ENCODE results near the gene GPR158.

Gene GPR158

GRCh38 chr10:25600651-25601050, 425.9 kb downstream of the GPR158 start:
- H3K4me1 ChIP-seq: no peaks in the 10 kb centered on the region
- H3K27me3 ChIP-seq: no peaks in the 10 kb centered on the region
- intact Hi-C loops (cut with DNase I; ENCODE audit: low total_unique reads): no loop called here
- no peak overlapping the region for H3K4me3 ChIP-seq
- no peaks in the 10 kb centered on the region for H3K9me3 ChIP-seq
- H3K36me3 ChIP-seq: no peaks in the 10 kb centered on the region
- no peak for DNase-seq
- no peak for TF ChIP-seq CTCF (IDR thresholded peaks at IDR 0.05)
- H3K27ac ChIP-seq: no peak overlapping the region

GRCh38 chr10:25604591-25604990, 429.8 kb downstream of the GPR158 start:
- H3K4me1 ChIP-seq: no peaks in the 10 kb centered on the region
- no peak for TF ChIP-seq CTCF (IDR thresholded peaks at IDR 0.05)
- no peaks in the 10 kb centered on the region for H3K27me3 ChIP-seq
- no peak for DNase-seq
- no peak overlapping the region for H3K27ac ChIP-seq
- no peak overlapping the region for H3K4me3 ChIP-seq
- intact Hi-C loops (cut with DNase I; ENCODE audit: low total_unique reads): no loop called here
- no peaks in the 10 kb centered on the region for H3K9me3 ChIP-seq
- H3K36me3 ChIP-seq: no peaks in the 10 kb centered on the region

GRCh38 chr10:25614652-25615051, 439.9 kb downstream of the GPR158 start:
- Histone ChIP-seq H3K36me3 (no peaks in the 10 kb centered on the region), H3K4me1 (no peaks in the 10 kb centered on the region), H3K4me3 (no peak overlapping the region), H3K27me3 (no peaks in the 10 kb centered on the region), H3K9me3 (peaks cover 0 to 3% (median 0%) of the 10 kb centered on the region in 3 donors), H3K27ac (no peak overlapping the region)
- intact Hi-C loops (cut with DNase I; ENCODE audit: low total_unique reads): no loop called here
- no peak for TF ChIP-seq CTCF (IDR thresholded peaks at IDR 0.05)
- no peak for DNase-seq

GRCh38 chr10:25615926-25616325, 441.1 kb downstream of the GPR158 start:
- intact Hi-C loops (cut with DNase I; ENCODE audit: low total_unique reads): no loop called here
- TF ChIP-seq CTCF (IDR thresholded peaks at IDR 0.05): no peak
- no peak for DNase-seq

GRCh38 chr10:25616903-25617592, 442.2 kb downstream of the GPR158 start:
- intact Hi-C loops (cut with DNase I; ENCODE audit: low total_unique reads): no loop called here
- Histone ChIP-seq H3K27ac (no peak overlapping the region), H3K4me3 (no peak overlapping the region), H3K36me3 (no peaks in the 10 kb centered on the region), H3K4me1 (no peaks in the 10 kb centered on the region), H3K27me3 (no peaks in the 10 kb centered on the region), H3K9me3 (no peaks in the 10 kb centered on the region)
- no peak for TF ChIP-seq CTCF (IDR thresholded peaks at IDR 0.05)
- DNase-seq: no peak

More at GRCh38 chr10:25615926-25616325, 441.1 kb downstream of the GPR158 start:
- Histone ChIP-seq H3K4me1 (no peaks in the 10 kb centered on the region), H3K4me3 (no peak overlapping the region), H3K36me3 (no peaks in the 10 kb centered on the region), H3K27me3 (no peaks in the 10 kb centered on the region), H3K27ac (no peak overlapping the region), H3K9me3 (no peaks in the 10 kb centered on the region)

- Histone ChIP-seq H3K27me3 (no peaks in the 10 kb centered on the region), H3K4me1 (no peaks in the 10 kb centered on the region), H3K9me3 (no peaks in the 10 kb centered on the region), H3K27ac (no peak overlapping the region), H3K4me3 (no peak overlapping the region), H3K36me3 (no peaks in the 10 kb centered on the region)
- intact Hi-C loops (cut with DNase I; ENCODE audit: low total_unique reads): no loop called here
- no peak for TF ChIP-seq CTCF (IDR thresholded peaks at IDR 0.05)
- DNase-seq: no peak
Measured at GRCh38 chr10:25627606-25628005, 452.8 kb downstream of the GPR158 start.
